ENCODE results near the gene CHL1.

The CHL1 gene

DNA sequence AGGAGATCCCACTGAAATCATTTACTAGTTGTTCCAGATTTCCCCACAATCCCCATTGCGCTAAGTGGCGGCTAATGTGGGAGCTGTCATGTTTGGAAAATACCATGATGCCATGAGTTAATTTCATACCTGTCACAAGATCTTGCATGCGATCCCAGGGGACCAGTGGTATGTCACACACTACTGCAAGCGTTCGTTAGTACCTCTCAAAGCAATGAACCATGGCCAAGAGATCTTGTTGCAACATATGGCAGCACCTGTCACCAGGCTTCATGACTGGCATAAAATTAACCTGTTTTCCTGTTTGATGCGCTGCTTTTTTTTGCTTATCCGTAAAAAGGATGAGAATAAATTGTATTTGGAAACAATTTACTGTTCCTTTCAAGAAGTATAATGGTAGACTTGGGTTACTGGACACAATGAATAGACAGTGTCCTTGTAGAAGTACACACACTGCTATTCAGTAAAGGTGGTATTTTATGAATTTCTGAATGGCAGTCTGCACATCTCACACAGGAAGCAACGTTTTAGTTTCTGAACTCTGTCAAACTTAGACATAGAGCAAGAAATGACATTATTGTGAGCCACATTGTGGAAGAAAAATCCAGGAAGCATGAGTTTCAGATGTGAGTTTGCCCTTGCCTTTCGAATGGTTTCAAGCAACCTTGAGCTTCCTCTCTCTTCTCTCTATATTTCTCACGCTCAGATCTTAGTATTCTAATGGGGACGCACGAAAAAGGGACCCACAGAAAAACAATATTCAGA lies 81.9 kb downstream of the CHL1 start:
- DNase-seq (ENCODE audit: low read depth in 2 of 2): no peak

DNA sequence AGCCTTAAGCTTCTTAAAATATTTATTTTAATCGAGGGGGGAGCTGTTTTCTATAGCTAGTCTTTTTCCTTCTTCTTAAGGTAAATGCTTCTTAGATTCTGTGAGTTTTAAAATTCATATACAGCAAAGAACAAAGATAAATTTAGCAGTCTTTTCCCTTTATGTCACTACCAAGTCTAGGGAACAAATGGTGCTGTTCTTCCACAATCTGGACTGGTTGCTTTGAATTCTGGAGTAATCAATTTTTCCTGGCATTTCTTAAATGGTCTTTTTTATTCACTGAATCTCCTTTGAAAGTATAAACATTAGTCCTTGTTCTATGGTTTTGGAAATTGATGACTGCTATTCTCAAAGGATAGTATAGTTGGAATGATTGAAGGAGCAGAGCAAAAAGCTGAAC lies 82.8 kb downstream of the CHL1 start:
- no peak for DNase-seq (ENCODE audit: low read depth in 2 of 2)

DNA sequence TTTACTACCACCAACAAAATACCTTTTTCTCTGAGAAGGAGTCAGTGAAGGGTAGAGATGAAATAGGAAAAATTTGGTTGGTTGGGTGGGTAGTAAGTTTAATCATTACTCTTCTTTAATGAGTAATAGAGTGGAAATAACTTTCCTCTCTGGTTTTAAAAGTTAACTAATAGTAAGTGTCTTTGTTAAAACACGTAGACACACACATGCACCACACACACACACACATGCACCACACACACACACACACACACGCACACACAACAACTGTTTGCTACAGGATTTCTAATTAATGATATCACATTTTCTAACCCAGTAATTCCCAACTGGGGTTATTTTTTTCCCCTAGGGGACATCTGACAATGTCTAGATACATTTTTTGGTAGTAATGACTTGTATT lies 84.1 kb downstream of the CHL1 start:
- DNase-seq (ENCODE audit: low read depth in 2 of 2): no peak

DNA sequence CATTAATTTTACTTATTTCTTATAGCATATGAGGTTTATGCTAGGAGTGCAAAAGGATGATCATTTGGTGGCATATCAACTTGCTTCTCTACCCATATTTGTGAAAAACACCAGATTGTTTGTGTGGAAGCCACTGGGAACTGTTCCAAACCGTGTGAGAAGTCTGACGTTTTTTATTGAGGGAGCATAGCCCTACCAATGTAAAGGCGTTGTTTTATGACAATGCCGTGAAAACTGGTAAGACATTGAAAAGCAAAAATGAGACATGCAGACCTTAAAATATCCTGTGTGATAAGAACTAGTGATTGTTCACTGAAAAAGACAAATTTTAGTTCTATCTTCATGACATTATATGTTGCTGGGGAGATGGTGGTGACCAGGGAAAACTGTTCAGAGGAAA lies 87.8 kb downstream of the CHL1 start:
- no peak for DNase-seq (ENCODE audit: low read depth in 2 of 2)

DNA sequence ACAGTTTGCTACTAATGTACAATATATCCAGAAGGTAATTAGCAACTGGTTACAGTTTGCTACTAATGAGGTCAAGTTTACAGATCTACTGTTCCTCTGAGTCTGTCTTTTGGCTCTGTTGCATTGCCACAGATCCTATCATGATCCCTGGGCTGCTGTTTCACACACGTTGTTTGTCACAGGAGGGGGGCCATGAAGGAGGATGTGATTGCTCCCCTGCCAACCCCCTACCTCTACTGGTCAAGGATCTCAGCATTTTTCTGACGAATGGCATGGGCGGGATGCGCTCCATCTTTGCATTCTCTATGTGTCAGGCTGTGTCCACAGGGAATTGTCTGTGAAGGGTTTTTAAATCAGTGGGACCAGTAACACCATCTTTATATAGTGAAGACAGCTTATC lies 91.9 kb downstream of the CHL1 start:
- DNase-seq (ENCODE audit: low read depth in 2 of 2): no peak

DNA sequence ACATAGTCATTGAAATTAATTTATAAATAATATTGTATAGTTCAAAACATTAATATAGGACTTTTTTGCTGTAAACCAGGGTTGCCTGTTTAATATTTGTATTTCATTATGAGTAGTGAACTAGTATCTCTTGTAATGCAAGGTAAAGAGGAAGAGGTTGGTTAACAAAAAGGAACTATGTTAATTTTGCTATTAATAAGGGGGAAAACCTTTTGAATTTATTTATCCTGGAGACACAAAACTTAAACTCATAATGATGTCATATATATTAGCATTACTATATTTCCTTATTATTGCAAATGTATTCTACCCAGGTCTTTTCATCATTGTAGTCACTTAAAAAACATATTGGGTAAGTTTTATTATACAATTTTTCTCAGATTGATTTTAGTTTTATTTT lies 94.5 kb downstream of the CHL1 start:
- DNase-seq (ENCODE audit: low read depth in 2 of 2): no peak

DNA sequence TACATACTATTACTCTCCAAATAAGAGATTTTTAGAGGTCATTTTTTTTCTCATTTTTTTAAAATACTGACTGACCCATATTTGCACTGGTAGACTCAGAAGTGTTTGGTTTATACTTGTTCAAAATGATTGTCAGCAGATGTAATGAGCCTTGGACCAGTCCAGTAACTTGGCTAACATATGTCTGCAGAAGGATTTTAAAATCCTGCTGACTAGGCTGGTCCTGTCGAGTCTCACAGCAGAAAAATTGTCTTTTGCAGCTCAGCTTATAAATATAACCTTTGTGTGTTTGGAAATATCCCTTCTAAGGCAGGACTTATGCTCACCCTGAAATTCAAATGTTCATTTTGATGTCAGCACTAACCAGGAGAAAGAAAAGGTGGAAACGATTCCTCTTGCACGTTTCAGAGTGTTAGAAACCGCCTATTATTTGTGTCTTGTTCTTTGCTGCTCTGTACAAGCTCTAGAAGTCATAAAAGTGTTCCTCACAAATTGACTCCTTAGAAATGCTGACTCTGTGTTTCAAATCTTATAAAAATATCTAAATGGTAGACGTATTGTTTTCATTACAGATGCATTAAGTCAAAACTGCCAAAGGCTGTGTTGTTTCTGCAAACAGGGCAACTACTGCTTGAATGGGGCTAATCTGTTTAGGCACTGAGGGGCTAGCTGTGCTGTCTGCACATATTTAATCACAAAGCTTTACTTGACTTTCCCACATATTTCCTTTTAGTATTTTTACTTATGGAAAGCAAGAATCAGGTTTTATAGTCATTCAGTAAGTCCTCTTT lies 95.3 kb downstream of the CHL1 start:
- DNase-seq (ENCODE audit: low read depth in 2 of 2): no peak

DNA sequence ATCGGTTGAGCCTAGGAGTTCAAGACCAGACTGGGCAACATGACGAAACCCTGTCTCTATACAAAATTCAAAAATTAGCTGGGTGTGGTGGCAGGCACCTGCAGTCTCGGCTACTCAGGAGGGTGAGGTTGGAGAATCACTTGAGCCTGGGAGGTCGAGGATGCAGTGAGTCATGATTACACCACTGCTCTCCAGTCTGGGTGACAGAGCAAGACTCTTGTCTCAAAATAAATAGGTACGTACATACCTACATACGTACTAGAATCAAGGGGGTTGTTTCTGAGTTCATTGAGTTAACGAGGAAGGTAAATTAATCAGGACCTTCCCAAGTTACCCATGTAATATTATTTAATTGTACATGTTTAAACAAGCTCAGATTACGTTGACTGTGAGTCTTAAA lies 97.5 kb downstream of the CHL1 start:
- DNase-seq (ENCODE audit: low read depth in 2 of 2): no peak

DNA sequence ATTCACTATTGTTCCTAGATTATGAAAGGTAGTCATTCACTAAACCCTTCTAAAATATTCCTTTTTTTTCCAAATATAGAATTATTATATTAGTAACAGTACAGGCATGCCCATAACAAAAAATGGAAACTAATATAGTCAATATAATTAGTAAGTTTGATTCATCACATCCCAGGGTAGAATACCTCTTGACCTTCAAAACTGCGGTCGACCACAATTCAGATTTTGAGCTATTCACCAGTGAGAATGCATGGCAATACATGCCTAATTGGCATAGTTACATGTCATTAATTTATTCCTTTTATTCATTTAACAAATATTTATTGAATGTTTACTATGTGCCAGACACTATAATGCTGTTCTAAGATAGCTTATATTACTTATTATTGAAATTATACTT lies 98.0 kb downstream of the CHL1 start:
- no peak for DNase-seq (ENCODE audit: low read depth in 2 of 2)

DNA sequence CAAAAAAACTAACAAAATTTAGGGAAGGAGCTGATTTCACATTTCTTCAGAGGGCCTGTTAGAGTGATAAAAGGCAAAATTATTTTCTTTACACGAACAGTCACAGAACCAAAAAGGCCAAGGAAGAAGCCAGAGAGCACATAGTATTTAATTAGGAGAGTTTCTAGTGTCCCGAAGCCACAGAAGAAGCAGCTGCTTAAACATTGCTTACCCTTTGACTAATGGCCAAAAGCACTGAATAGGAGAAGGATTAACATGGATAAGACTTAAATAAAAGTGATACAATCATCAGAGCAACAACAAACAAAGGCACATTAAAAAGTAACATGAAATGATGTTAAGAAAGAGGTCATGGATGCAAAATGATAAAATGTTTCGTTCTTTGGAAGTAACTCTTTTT lies 98.6 kb downstream of the CHL1 start:
- DNase-seq (ENCODE audit: low read depth in 2 of 2): no peak

DNA sequence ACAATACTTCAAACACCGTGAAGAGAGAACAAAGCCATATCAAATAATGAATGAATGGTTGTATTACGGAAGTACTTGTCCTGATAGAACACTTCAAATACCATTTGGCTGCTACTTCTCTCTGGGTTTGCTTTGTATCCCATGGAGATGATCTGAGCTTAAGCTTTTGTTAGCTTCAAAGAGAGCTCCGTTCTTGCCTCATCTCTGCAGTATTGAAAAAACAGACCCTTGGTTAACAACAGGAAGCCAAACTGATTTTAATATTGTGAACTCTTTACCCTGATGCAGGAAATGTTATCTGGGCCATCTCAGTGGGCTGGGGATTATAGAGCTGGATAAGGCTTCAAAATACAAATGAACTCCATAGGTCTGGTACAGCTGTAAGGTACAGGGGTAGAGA lies 101.0 kb downstream of the CHL1 start:
- DNase-seq (ENCODE audit: low read depth in 2 of 2): no peak

DNA sequence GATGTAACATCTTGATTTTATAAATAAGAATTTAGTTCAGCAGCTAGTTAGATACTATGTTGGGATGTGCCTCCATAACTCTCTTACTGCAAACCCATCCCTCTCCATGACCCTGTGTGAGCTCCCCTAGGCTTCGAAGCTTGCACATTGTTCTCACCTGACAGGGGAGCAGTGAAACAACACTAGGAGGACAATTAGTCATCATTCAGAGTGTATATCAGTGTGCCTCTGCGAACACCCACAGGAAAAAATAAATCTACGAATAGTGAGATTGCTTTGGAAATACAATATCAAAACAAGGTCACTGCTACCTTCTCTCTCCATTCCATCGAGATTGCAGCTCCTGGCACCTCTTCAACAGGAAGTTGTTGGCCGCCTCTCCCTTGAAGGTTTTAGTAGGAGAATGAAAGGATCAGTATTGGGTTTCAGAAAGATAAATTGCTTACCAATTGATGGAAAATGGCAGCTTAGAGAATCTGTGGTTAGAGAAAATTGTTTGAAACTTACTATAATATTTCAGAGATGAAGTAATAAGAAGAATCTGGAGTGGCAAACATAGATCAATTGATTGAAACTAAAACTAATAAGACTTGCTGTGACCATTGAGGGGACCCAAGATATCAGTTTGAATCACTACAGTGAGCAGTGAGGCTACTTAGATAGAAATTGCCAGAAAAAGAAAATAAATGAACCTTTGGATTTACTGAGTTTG lies 103.2 kb downstream of the CHL1 start:
- DNase-seq (ENCODE audit: low read depth in 2 of 2): no peak

DNA sequence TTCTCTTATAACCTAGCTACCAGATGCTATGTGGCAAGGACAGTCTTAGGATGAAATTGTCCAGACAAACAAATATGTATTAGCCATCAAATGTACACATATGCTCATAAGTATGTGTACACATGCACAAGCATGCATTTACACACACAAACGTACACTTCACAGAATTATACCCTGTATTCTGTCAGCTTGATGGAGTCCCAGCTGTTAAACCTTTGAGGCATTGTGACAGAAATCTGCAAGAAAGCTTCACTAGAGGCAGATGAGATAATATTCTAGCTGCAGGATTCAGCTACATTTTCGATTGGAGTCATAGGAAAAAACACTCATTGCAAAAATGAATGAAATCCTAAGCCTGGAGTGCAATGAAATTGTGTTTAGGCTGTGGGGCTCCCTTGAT lies 110.6 kb downstream of the CHL1 start:
- no peak for DNase-seq (ENCODE audit: low read depth in 2 of 2)

DNA sequence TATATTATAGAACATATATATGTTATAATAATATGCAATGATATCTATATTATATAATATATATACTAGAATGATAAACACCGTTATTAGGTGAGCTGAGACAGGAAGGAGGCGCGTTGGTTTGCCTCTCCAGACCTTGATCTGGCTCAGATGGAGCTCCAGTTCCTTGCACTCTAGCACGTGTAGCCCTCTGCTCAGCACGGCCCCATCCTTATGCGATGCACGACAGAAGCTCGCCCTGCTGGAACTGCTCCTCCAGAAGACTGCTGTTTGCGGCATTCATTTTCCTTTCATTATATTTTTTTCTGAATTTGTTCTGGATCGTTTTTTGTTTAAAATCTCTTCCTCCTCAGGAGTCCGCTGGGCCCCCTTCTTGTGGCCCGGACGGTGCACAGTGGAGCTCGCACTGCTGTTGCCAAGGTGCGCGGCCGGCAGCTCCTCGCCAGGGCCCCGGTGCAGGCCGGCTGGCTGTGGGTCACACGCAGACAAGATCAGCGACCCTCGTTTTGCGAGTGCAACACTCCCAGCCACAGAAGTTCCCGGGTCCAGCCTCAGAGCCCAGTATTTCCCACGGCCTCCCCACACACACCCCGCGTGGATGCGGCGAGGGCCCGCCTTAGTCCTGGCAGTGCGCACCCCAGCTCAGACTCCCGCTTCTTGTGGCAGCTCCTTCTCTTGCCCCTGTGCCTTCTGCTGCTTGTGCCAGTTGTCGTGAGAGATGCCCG lies 112.2 kb downstream of the CHL1 start:
- DNase-seq (ENCODE audit: low read depth in 2 of 2): no peak

DNA sequence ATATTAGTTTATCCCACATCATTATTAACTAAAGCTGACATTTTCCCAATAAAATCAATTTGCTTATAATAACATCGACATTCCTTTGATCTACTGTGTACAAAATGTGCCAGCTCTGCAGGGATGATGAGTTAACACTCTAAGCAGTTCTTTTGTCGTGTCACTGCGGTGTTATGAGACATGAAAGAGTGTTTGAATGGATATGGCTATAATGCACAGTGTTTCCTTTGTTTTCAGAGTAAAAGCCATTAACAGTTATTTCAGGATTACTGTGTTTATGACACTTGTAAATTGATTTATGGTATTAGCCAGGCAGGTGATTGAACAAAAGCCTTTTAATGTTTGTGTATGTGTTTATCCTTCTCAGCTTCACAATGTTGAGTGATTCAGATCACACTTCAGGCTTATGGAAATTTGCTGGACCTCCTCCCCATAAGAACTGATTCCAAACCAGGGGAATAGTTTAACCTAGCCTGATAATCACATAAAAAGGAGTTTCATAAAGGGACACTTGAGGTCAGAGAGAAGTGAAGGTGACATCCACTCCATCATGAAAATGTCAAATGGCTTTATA lies 115.7 kb downstream of the CHL1 start:
- DNase-seq (ENCODE audit: low read depth in 2 of 2): no peak

DNA sequence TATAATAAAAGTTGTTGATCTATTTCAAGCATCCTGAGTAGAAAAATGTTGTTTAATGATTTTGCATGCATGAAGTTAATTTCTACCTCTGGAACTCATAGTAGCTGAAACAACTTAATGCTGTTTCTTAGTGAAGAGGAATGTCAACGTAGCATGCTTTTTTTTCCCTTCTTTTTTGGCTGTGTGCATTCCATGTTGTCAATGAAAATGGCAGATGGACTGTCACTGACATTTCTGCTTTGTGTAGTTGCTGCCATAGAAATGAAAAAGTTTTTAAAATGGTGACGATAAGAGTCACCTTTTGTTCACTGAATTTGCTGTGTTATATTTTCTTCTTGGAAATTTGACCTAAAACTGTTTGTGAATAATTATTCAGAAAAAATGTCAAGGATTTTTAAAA lies 116.3 kb downstream of the CHL1 start:
- no peak for DNase-seq (ENCODE audit: low read depth in 2 of 2)

DNA sequence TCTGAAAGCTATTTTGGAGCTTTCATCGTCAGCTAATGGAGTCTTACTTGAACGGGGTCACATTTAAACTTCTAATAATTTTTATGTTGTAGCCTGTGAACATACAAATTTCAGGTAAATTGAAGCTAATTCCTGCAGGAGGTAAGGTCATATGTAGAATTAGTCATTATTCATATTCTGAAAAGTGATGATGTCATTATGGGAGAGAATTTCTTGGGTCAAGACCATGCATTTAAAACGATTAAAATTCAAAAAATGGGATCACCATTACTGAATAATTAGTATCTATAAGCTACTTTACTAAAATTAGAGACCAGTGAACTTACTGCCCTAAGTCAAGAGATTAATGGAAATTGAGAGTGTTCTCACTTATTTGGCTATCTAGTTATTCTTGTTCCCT lies 120.4 kb downstream of the CHL1 start:
- DNase-seq (ENCODE audit: low read depth in 2 of 2): no peak

DNA sequence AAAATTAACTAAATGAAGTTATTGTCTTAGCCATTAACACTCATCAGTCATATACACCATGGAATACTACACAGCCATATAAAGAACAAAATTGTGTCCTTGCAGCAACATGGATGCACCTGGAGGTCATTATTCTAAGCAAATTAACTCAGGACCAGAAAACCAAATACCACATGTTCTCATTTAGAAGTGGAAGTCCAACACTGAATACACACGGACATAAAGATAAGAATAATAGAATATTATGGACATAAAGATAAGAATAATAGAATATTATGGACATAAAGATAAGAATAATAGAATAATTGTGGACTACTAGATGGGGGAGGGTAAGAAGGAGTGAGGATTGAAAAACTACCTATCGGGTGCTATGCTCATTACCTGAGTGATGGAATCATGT lies 122.3 kb downstream of the CHL1 start:
- no peak for DNase-seq (ENCODE audit: low read depth in 2 of 2)

DNA sequence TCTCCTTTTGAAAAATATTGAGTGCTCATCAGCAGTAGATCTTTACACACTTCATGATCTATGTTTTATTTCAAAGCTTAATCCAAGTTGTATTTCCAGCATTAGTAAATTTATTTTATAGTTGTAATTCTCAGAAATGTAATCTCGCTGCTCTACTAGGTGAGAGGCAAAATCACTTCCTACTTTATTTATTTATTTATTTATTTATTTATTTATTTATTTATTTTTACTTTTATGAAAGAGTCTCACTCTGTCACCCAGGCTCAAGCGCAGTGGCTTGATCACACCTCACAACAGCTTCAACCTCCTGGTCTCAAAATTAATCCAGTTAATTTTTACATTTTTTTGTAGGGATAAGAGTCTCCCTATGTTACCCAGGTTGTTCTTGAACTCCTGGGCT lies 127.9 kb downstream of the CHL1 start:
- DNase-seq (ENCODE audit: low read depth in 2 of 2): no peak

DNA sequence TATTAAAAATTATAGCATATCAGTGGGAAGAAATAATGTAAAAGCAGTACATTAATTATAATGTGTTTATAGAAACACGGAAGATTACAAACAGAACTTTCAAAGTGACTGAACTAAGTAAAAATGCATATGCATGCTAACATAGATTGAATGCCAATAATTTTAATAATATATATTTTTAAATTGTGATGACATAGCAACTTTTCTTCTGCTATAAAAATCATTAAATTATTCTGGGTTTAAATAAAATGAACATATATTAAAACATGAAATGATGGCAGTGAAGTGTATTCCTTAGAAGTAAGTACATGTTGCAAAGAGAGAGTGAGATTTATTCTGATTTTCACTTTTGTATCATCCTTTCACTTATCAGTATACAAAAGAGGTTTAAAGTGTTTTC lies 128.9 kb downstream of the CHL1 start:
- DNase-seq (ENCODE audit: low read depth in 2 of 2): no peak

DNA sequence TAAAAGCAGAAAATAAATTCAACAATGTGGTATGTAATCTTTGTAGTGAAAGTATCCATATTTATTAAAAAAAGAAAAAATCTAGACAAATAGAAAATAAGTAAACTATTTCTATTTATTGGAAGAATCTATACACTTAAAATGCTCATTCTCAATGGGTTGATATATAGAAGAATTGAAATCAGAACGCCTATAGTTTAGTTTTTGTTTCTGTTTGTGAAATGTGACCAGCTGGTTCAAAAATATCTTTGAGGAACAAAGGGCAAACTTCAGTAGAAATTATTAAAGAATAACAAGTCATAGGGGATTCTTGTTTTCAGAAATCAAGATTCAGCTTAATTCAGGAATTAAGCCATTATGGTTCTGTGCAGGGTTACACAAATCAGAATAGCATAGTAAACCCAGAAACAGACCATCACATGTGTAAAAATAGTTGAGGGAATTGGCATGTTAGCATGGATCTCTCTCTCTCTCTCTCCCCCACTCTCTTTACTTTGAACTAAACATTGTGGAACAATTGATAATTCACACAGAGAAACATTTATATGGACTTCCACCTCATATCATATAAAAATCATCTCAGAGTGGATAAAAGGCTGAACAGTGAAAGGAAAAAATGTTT lies 134.0 kb downstream of the CHL1 start:
- DNase-seq (ENCODE audit: low read depth in 2 of 2): no peak

All from stimulated activated CD4-positive, alpha-beta T cell treated with anti-CD3 and anti-CD28 coated beads, Interleukin-1b, Interleukin-23, amount 100 ng/mL, for 4 hours (primary cell).